T-helper 2 cell treated with Interferon-gamma antibody and Interleukin-4, amounts not matched to agents 100 ng/mL and 5 ng/mL, for 36 hours (primary cell): ENCODE results near the gene SPOCK1. TPM values are rescaled to one million over a fixed set of nuclear protein-coding genes. Genes with fewer than 3 reads are reported as not detected.
"Not testable (repeated sequence)": the region's sequence is repeated elsewhere in the genome, so short reads cannot be mapped to it uniquely, and the experiment has no call there.

Experiments
- intact Hi-C: fragments of 100-400 bp; cut with micrococcal nuclease; formaldehyde crosslinking; loops from one replicate; pipeline ENCODE4 v1.15.1; 2023
- total RNA-seq: library from RNA; stranded (reverse); gene quantifications from 2 replicates; pipeline ENCODE4 v1.2.3, GENCODE V29; 2022

The SPOCK1 gene
- total RNA-seq, 1 donor from 2014 or later, result 0.16 TPM

DNA sequence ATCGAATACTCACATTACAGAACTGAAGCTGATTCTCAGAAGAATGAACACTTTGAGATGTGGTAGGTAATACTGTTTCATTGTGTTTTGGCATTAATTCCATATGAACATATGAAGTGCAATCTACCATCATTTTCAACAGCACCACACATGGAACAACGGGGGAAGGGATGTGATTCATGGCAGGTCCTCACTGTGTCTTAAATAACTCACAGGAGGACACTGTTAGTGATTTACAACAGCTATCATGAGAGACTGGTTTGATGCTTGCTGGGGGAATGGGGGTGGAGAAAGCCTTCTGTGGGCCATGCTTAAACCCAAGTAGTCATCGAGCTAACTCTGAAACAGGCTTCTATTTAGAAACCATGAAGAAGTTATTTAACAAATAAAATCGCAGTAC lies 232.9 kb downstream of the SPOCK1 start:
- intact Hi-C loops, result no loop called here

DNA sequence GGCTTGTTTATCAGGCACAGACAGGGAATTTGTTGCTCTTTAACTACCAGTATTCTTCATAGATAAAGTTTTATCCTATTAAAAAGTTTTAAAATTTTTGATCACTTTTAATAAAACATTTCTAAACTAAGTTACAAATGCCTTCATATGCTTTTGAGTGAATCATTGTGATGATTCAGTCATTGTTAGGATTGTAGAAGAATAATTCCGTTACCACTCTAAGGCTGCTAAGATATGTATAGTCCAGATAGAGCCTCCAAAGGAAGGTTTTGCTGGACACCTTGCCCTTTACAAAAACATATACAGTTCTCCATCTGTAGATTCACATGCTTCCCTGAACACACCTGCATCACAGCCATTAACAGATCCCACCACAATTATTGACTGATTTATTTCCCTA lies 233.7 kb downstream of the SPOCK1 start:
- intact Hi-C loops, result no loop called here

DNA sequence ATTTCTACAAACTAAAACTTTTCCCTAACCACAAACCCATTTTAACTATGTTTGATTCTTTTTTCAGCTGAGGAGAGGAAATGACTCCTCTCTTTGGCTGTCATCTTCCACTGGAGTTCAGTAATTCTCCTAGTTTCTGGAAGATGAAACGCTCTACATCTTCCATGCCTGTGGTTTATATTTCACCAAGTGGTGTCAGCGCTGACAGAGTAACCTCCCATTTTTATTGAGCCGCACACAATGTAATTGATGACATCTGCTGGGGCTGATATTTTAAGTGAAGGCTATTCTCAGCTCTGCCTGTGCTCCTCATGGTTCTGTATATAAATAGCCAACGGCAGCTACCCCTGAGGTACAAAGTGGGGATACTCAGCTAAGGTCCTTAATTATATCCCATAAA lies 234.6 kb downstream of the SPOCK1 start:
- intact Hi-C loops, result no loop called here

DNA sequence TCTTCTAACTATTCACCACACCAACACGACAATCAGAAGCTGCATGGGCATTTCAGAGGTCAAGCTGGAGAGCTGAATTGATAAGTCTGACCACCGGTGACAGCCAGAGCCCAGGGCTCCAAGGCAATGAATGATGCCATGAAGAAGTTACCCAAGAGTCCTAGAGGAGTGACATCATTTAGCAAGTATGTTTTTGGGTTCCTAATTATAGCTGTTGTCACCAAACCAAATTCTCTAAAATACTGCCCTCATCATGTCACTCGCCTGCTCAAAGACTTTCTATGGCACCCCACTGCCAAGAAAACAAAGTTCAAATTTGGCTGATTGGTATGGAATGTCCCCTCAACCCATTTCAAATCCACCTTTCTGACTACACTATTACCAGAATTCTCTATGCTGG lies 235.1 kb downstream of the SPOCK1 start:
- intact Hi-C loops, result no loop called here

DNA sequence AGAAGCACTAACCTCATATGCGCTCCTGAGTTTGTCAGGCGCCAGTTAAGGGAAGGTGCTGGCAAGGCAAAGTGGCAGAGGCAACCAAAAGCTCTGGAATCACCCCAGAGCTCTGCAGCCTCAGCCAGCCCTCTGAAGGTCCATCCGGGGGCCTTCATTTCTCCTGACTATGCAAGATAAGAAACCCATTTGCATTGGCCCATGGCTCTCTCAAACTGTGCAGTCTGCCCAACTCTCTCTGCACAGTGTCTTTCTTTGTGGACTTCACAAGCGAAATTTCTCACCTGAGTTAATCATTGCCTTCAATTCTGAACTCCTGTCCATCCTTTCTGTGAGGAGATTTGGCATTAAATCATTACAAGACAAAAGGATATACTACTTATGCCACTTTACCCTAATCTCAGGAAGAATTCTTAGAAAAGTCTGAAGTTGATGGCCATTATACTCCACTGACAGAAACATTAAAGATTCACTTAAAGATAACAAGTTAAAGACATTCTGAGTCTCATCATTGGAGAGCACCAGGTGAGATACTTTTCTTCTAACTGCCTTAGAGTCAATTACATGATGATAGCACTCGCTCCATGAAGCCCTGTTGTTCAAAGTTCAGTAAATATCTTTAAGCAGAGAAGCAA lies 235.6 kb downstream of the SPOCK1 start:
- intact Hi-C loops, result no loop called here

DNA sequence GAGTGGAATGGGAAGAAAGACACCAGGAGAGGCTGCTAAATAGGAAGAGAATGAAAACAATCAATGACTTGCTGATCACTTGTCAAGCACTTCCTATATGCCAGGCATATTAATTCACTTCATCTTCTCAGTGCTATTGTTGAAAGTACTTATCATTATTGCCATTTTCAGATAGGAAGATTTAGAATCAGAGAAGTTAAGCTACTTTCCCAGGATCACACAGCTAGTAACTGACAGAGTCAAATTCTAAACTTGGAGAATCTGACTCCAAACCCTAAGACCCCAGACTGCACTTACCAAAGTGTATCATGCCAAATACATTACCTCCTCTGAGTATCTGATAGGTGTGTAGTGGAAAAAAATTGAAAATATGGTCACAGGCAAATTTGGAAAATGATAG lies 236.3 kb downstream of the SPOCK1 start:
- intact Hi-C loops, result no loop called here

DNA sequence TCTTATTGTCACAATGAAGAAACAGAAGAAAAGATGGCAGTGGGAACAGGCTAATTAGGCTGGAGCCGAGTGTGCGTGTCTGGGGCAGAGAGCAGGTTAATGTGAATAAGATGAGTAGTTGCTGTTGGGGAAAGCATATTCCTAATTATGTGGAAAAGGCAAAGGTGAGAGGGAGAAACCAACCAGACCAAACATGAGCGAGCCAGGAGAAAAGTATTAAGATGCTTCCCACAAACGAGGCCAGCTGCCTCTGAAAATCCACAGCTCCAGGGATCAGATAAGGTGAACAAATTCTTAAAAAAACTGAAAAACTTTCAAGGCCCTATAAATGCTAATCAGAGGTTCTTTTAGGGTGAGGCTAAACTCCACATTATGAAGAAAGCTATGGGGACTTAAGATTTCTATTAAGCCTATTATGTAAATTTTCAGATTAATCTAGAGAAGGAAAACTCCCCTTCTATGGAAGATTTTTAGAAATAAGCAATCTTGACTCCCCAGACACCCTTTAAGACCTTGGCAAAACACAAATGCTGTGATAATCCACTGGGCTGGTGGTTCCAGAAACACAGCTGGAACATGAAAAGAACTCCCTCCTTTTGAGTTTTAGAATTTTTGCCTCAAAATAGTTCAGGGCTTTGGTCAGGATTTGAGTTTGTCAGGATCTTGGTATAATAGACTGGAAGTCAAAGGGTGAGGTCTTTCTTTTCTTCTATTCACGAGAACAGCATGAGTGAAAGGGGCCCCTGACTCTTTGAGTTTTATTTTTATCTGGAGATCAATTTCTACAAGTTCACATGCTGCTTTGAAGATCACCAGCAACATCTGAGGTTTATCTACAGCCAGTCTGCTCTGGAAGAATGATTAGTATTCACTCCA lies 238.1 kb downstream of the SPOCK1 start:
- intact Hi-C loops, result no loop called here

DNA sequence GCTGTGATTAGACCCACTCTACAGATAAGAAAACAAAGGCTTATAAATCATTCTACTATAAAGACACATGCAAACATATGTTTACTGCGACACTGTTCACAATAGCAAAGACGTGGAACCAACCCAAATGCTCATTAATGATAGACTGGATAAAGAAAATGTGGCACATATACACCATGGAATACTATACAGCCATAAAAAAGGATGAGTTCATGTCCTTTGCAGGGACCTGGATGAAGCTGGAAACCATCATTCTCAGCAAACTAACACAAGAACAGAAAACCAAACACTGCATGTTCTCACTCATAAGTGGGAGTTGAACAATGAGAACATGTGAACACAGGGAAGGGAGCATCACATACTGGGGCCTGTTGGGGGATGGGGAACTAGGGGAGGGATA lies 240.0 kb downstream of the SPOCK1 start:
- intact Hi-C loops, result not testable (repeated sequence)

DNA sequence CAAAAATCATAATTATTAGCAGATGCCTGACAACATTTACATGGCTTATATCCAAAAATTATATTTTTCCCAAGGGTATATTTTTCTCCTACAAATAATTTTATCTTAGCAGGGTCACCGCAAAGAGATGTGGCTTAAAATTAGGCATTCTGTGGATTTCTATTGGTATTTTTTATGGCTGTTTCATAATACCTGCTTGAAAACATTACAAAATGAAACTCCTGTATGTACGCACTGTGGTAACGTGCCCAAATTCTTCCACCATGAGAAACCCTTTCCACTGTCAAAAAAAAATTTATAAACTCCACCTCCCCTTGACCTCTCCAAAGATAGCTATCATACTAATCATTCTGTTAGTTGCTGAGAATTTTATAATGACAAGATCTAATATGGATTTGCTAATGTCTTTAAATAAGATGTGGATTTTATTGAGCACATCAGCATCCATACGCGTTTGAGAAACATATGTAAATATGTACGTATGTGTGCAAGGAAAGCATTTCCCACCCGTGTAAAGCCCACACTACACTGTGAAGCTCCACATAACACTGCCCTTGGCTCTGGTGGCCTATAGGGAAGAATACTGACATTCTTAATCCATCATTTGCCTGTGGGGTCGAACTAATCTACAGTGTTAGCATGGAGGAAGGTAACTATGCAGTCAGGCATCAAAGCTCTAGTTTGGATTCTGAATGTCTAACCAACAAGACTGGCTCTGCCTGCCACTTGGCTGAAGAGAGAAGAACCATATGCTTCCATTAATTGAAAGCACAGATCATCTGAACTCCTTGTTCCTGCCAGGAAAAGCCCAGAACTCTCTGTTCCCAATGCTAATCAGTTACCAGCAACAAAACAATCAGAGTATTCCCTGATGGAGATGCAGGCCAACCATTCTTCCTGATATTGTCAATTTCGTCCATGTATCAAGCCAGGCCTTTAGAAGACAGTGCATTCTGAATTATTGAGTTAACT lies 244.7 kb downstream of the SPOCK1 start:
- intact Hi-C loops, result no loop called here

DNA sequence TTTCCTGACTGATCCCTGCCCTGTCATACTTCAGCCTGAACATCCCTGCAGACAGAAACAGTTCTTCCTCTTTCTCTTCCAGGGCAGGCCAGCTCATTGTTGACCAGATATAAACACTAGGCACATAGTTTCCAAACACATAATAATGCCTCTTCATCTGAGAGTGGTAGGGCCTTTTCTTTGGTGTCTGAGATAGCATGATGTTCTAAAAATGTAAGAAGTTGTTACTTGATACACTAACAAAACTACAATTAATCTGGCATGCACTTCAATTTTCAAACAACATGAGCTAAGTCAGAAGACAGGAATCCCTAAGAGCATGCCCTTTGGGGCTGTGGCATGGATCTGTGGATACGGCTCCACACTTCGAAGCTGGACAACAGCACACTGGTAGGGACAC lies 246.6 kb downstream of the SPOCK1 start:
- intact Hi-C loops, result no loop called here

DNA sequence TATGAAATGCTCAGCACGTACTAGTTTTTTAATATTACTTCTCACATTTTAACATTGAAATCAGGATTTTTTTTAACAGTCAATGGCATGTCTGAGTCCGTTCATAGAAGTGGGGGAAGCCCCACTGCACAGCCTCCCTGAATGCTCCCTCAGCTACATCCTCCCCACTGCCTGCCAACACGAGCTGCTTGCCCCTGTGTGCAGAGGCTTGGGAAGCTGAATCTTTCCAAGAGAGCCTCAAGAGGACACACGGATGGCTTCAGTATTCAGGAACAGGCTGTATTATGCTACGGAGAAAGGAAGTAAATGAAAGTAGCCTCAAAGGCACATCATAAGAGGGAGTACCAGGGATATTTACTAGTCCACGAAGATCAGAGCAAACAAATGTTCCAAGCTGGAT lies 248.7 kb downstream of the SPOCK1 start:
- intact Hi-C loops, result no loop called here

DNA sequence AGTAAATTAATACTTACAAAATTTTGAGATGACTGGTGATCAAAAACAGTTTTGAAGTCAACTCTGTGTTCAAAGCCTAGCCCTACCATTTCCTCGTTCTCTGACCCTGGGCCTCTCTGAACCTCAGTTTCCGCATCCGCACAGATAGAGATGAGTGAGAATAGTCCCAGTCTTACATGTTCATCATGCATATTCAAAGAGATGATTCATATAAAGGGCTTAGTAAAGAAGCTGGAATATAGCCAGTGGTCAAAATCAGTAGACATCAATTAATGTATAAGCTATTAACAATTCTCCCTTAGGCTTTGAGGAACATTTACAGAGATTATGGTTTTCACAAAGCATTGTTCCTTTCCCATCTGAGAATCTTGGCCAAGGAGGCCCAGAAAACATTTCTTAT lies 250.6 kb downstream of the SPOCK1 start:
- intact Hi-C loops, result no loop called here

DNA sequence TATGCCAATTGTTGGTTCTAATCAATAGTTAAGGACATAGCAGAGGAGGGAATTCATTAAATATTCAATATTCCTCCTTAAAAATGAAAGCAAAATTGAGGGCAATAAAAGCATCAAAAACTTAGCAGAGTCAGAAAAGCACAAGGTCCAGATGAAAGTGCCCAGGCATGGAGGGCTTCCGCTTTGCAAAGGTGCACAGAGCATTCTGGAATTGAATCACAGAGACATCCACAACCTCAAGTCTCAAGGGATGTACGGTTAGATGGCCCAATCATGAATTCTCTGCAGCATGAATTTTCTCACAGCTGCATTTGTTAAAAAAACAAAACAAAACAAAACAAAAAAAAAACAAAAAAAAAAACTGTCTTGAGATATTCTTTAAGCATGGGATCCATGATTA lies 253.7 kb downstream of the SPOCK1 start:
- intact Hi-C loops, result no loop called here

DNA sequence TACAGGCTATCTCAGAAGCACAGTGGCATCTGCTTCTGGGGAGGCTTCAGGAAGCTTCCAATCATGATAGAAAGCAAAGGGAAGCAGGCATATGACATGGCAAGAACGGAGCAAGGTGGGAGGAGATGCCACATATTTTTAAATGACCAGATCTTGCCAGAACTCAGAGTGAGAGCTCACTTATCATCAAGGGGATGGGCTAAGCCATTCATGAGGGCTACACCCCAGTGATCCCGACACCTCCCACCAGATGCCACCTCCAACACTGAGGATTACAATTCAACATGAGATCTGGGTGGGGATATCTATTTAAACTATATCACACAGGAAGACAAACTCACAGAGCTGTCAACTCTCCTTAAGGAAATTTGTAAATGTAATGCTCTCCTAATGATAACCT lies 258.8 kb downstream of the SPOCK1 start:
- intact Hi-C loops, result no loop called here

DNA sequence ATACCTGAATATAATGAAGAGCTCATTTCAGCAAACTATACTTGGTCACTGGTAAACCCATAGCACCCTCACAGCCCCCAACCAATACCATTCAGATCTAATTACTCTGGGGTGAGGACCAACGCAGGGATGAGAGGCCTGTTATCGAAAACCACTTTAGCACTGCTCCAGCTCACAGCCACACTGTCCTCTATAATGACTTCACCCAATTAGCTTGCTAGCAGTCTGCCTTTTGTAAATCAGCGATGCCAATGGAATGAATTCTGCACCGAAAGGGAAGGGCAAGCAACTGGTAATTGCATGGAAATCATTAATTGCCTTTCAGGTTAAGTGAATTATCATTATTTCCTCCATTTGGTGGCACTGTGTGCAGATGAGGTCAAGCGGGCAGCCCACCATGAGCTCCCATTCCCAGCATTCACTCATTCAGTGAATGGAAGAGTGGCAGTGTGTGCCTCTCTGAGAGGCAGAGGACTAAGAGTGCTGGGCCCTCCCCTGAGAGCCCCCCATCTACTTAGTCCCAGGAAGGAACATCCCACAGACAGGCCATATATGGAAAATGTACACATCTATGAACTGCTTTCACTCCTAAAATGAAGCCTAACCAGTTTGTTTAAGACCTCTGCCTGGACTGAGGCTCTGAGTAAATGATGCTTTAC lies 262.1 kb downstream of the SPOCK1 start:
- intact Hi-C loops, result no loop called here

DNA sequence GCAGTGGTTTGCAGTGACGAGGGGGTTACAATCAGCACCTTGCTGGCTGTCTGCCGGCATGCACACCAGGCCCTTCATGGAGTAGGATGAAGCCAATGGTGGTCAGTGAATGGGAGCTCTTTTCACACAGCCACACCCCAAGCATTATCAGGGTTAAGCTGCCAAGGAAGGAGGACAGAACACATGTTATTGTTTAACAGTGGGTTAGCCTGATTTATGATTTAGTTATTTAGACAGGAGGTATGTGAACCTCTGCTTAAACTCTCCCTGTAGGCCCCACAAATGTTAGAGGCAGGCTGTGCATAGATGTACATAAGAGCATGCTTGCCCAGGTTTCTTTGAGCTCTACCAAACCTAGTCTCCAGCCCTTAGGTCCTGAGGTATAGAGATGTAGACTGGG lies 262.9 kb downstream of the SPOCK1 start:
- intact Hi-C loops, result no loop called here

DNA sequence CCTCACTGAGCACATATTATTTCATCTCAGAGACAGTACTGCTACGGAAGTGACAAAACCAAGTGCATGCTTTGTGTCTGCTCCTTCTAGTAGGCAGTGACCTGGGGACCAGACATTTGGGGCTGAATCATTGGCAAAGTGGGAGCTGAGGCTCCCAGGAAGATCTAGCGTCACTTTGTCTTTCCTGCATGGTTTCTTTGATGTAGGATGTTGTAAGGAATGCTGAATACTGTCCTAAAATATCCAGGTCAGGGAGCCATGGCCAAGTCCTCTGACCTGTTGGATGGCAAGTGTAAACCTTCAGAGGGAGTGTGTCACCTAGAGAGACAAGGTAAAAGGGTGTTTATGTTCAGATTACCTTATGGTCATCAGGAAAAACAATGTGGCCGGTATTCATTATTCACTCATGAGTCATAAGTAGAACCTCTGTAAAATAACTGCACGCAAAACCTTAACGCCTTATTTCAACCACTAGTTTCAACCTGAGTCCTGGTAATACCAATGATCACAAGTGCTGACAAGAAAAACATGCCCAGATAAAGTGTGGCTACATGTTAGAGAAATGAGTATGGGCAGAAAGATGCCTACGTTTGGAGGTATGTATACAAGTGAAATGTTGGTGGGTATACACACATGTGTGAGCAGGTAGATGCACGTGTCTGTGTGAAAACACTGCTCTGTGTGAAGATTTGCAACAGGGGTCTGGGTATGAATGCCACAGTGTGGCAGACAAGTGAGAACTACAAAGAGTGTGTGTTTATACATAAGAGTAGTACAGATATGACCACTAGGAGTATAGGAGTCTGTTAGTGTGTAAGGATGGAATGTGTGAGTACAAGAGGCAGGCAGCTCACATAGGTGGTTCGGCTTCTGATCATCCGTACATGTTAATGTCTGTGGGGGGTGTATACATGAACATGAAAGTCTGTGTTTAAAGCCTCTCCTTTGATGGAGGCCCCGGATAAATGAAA lies 263.9 kb downstream of the SPOCK1 start:
- intact Hi-C loops, result no loop called here

DNA sequence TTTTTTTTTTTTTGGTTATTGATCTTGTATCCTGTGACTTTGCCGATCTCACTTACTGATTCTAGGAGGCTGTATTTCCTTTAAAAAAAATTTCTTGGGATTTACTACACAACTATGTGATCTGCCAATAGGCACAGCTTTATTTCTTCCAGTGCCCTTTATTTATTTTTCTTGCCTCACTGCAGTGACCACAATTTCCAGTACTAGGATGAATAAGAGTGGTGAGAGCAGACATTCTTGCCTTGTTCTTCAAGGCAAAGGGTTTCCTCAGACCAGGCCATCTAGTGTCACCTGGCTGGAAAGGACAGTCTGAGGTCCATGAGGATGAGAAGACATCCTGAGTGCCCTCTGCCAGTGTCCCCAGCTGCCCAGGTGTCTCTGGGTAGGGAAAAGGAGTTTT lies 265.4 kb downstream of the SPOCK1 start:
- intact Hi-C loops, result no loop called here

DNA sequence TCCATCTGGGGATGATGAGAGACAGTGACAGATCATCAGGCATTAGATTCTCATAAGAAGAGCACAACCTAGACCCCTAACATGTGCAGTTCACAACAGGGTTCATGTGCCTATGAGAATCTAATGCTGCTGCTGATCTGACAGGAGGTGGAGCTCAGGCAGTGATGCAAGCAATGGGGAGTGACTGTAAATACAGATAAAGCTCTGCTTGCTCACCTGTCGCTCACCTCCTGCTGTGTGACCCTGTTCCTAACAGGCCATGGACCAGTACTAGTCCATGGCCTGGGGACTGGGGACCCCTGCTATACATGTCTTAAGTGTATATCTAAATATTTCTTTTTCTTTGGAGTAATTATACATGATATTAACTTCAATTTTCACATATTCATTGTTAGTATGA lies 265.8 kb downstream of the SPOCK1 start:
- intact Hi-C loops, result not testable (repeated sequence)

DNA sequence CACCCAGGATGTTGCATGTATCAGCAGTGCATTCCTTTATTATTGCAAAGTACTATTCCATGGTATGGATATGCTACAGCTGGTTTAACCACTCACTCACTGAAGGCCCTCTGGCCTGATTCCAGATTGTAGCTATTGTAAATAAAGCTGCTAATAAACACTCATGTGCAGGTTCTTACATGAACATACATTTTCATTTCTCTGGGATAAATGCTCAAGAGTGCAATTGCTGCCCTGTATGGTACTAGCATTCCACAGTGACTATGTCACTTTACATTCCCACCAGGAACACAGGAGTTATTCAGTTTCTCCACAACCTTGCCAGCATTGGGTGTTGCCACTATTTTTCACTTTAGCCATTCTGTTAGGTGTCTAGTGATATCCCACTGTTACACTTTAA lies 267.6 kb downstream of the SPOCK1 start:
- intact Hi-C loops, result no loop called here
